PC-3 (cell line): ENCODE measurements around the gene TRIM10. TPM values are rescaled to one million over a fixed set of nuclear protein-coding genes. Genes with fewer than 3 reads are reported as not detected.

Source experiments
- ATAC-seq: fragments of 200-7000 bp; cut with Tn5 transposase; 2 replicates; pipeline ENCODE4 v1.9.1; 2020; ENCODE audit warnings: mild to moderate bottlenecking, moderate library complexity
- BruUV-seq: library from RNA; stranded (reverse); fragments of 400-500 nt; replicated peaks from 2 replicates; lab custom pipeline; 2021; lab: Mats Ljungman, UMichigan
- CTCF ChIA-PET: fragments of 300-600 bp; sonication (Branson Sonifier 250); formaldehyde crosslinking; loops from one replicate; lab custom pipeline; 2022; ENCODE audit warnings: antibody characterized with exemption; lab: Charles Lee
- POLR2A ChIA-PET: fragments of 300-600 bp; sonication (Branson Sonifier 250); formaldehyde crosslinking; loops from one replicate; lab custom pipeline; 2022; ENCODE audit warnings: antibody characterized with exemption; ENCODE audit not compliant: unreplicated experiment; lab: Charles Lee
- DNase-seq: peaks from one replicate; pipeline ENCODE4 v3.0.0-alpha.2; 2015
- H2AFZ ChIP-seq: fragments of 300-600 bp; sonication (generic); 2 replicates; pipeline ENCODE4 v1.6.0; 2016; ENCODE audit warnings: antibody characterized with exemption, low read length
- H3F3A ChIP-seq: fragments of 300-600 bp; sonication (generic); one replicate; pipeline ENCODE4 v1.6.0; 2017; ENCODE audit warnings: antibody characterized with exemption, low read length, control low read depth, mild to moderate bottlenecking; ENCODE audit not compliant: unreplicated experiment
- H3K27ac ChIP-seq: fragments of 300-600 bp; sonication (generic); 2 replicates; pipeline ENCODE4 v1.5.1; 2016; ENCODE audit warnings: mild to moderate bottlenecking, low read length
- H3K27me3 ChIP-seq: fragments of 300-600 bp; sonication (generic); 2 replicates; pipeline ENCODE4 v1.6.1; 2016; ENCODE audit warnings: low read length, mixed read lengths
- H3K36me3 ChIP-seq: fragments of 300-600 bp; sonication (generic); 2 replicates; pipeline ENCODE4 v1.6.1; 2016; ENCODE audit warnings: low read depth, mixed run types, low read length, mixed read lengths
- H3K4me1 ChIP-seq: fragments of 300-600 bp; sonication (generic); 2 replicates; pipeline ENCODE4 v1.5.1; 2016; ENCODE audit warnings: low read length; ENCODE audit not compliant: insufficient read depth
- H3K4me2 ChIP-seq: fragments of 300-600 bp; sonication (generic); 2 replicates; pipeline ENCODE4 v1.6.0; 2016; ENCODE audit warnings: low read length
- H3K4me3 ChIP-seq: fragments of 300-600 bp; sonication (generic); 2 replicates; pipeline ENCODE4 v1.5.1; 2016; ENCODE audit warnings: mild to moderate bottlenecking, low read length, mixed read lengths
- H3K79me2 ChIP-seq: fragments of 300-600 bp; sonication (generic); 2 replicates; pipeline ENCODE4 v1.6.1; 2017; ENCODE audit warnings: low read length, mixed read lengths
- H3K9ac ChIP-seq: fragments of 300-600 bp; sonication (generic); 2 replicates; pipeline ENCODE4 v1.6.0; 2016; ENCODE audit warnings: mild to moderate bottlenecking, low read length
- H3K9me2 ChIP-seq: fragments of 300-600 bp; sonication (generic); replicated peaks from 2 replicates; pipeline ENCODE4 v1.6.1; 2016; ENCODE audit warnings: mixed run types, low read length, mixed read lengths
- H3K9me3 ChIP-seq: fragments of 300-600 bp; sonication (generic); 2 replicates; pipeline ENCODE4 v1.6.1; 2016; ENCODE audit warnings: low read length, mixed read lengths
- H4K20me1 ChIP-seq: fragments of 300-600 bp; sonication (generic); 2 replicates; pipeline ENCODE4 v1.6.1; 2016; ENCODE audit warnings: low read length, mixed read lengths
- CTCF ChIP-seq: fragments of 300-600 bp; sonication (generic); conservative IDR thresholded peaks from 2 replicates; pipeline ENCODE4 v1.5.1; 2017; ENCODE audit warnings: antibody characterized with exemption, low read depth, mild to moderate bottlenecking, low read length
- EZH2 ChIP-seq: fragments of 300-600 bp; sonication (generic); IDR thresholded peaks from one replicate; pipeline ENCODE4 v1.6.1; 2017; ENCODE audit warnings: antibody characterized with exemption, mild to moderate bottlenecking, low read length; ENCODE audit not compliant: unreplicated experiment
- EZH2phosphoT487 ChIP-seq: fragments of 300-600 bp; sonication (generic); IDR thresholded peaks from 2 replicates; pipeline ENCODE4 v1.6.1; 2018; ENCODE audit warnings: mild to moderate bottlenecking, antibody characterized with exemption, low read length, borderline replicate concordance
- intact Hi-C: fragments of 100-400 bp; cut with micrococcal nuclease; formaldehyde crosslinking; loops from 2 replicates; pipeline ENCODE4 v1.9.0; 2023
- total RNA-seq: library from RNA; depleted of rRNA; stranded (reverse); fragments of >200 nt; gene quantifications from 2 replicates; pipeline ENCODE4 v1.2.3, GENCODE V29; 2014

The TRIM10 gene
- total RNA-seq, 1 experiment from 2014 or later = not detected

- H3K4me1 ChIP-seq = peaks cover 8% of the 10 kb centered on the region
- intact Hi-C loops = no loop called here
- no peak for TF ChIP-seq EZH2phosphoT487
- no peak for TF ChIP-seq CTCF
- no peak overlapping the region for H3K9ac ChIP-seq
- ChIA-PET CTCF (no interaction called here), POLR2A (no interaction called here)
- DNase-seq (no peak), ATAC-seq (no peak)
- no peaks in the 10 kb centered on the region for H3K27me3 ChIP-seq
- no peaks in the 10 kb centered on the region for H3K9me3 ChIP-seq
- no peak overlapping the region for H3K4me3 ChIP-seq
- H3F3A ChIP-seq = no peaks in the 10 kb centered on the region
- no peaks in the 10 kb centered on the region for H3K36me3 ChIP-seq
- no peaks in the 10 kb centered on the region for H3K9me2 ChIP-seq
- H3K27ac ChIP-seq = no peak overlapping the region
- H4K20me1 ChIP-seq = no peaks in the 10 kb centered on the region
- BruUV-seq = no TSS peak
- no peaks in the 10 kb centered on the region for H3K79me2 ChIP-seq
- H3K4me2 ChIP-seq = no peak overlapping the region
- H2AFZ ChIP-seq = no peak overlapping the region
These were observed 24.3 kb downstream of the TRIM10 start for GRCh38 chr6:30136570-30137286.

- no TSS peak for BruUV-seq
- H3K9ac ChIP-seq = no peak within 1 kb of the TSS
- no peaks in the 10 kb centered on the region for H3K79me2 ChIP-seq
- TF ChIP-seq CTCF (no peak), EZH2 (no peak), EZH2phosphoT487 (no peak)
- H3K4me3 ChIP-seq = no peak within 1 kb of the TSS
- H3K9me2 ChIP-seq = no peaks in the 10 kb centered on the region
- no peaks in the 10 kb centered on the region for H3K9me3 ChIP-seq
- CTCF ChIA-PET = no interaction called here
- H3K27ac ChIP-seq = no peak within 1 kb of the TSS
- peaks cover 9% of the 10 kb centered on the region for H3K4me1 ChIP-seq
- no peak within 1 kb of the TSS for H3K4me2 ChIP-seq
- intact Hi-C loops = no loop called here
- H3K27me3 ChIP-seq = no peaks in the 10 kb centered on the region
- POLR2A ChIA-PET = no interaction called here
- H4K20me1 ChIP-seq = no peaks in the 10 kb centered on the region
- H3K36me3 ChIP-seq = no peaks in the 10 kb centered on the region
- no peak within 1 kb of the TSS for H2AFZ ChIP-seq
- DNase-seq (peak; percentile 28), ATAC-seq (no peak)
- no peaks in the 10 kb centered on the region for H3F3A ChIP-seq
These were observed 25.3 kb downstream of the TRIM10 start, which contains the start of gene TRIM40 for GRCh38 chr6:30135757-30136156. Gene TRIM40 (plus strand): TSS chr6:30136140. CDS start chr6:30137037, 897 bp downstream.

- no peak overlapping the region for H3K4me3 ChIP-seq
- DNase-seq = no peak
- no peak for ATAC-seq
- no peaks in the 10 kb centered on the region for H3K36me3 ChIP-seq
- no peak overlapping the region for H3K9ac ChIP-seq
- H3K27ac ChIP-seq = no peak overlapping the region
- no peak for TF ChIP-seq EZH2phosphoT487
- no peak for TF ChIP-seq EZH2
- no peak for TF ChIP-seq CTCF
- no peak overlapping the region for H3K4me2 ChIP-seq
- H3K27me3 ChIP-seq = no peaks in the 10 kb centered on the region
- H3K79me2 ChIP-seq = no peaks in the 10 kb centered on the region
- H3F3A ChIP-seq = no peaks in the 10 kb centered on the region
- peaks cover 15% of the 10 kb centered on the region for H3K4me1 ChIP-seq
- H3K9me3 ChIP-seq = no peaks in the 10 kb centered on the region
- ChIA-PET CTCF (no interaction called here), POLR2A (no interaction called here)
- BruUV-seq = no TSS peak
- intact Hi-C loops = no loop called here
- H2AFZ ChIP-seq = no peak overlapping the region
- no peaks in the 10 kb centered on the region for H4K20me1 ChIP-seq
- no peaks in the 10 kb centered on the region for H3K9me2 ChIP-seq
These were observed 25.9 kb downstream of the TRIM10 start for GRCh38 chr6:30135147-30135546.
